Activated gamma-delta T cell treated with anti-CD3 and anti-CD28 coated beads, Interleukin-2, amount 50 U/mL, for 16 hours (primary cell): ENCODE data around the gene SKI.
"Not testable (repeated sequence)": the region's sequence is repeated elsewhere in the genome, so short reads cannot be mapped to it uniquely, and the experiment has no call there.

Experiments
- DNase-seq: peaks from one replicate; pipeline ENCODE4 v3.0.0-alpha.2; 2020; ENCODE audit warnings: low read depth

Gene SKI

DNA sequence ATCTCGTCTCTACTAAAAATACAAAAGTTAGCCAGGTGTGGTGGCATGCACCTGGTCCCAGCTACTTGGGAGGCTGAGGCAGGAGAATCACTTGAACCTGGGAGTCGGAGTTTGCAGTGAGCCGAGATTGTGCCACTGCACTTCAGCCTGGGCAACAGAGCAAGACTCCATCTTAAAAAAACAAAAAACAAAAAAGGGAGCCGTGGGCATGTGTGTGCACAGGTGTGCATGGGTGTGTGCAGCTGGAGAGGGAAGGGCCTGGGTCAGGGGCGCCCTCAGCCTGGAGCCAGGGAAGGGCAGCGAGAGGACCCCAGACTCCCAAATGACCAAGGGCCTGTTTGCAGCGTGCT is 18.9 kb downstream of the SKI start:
- not testable (repeated sequence) for DNase-seq

GRCh38 chr1:2247760-2248126 is 19.6 kb downstream of the SKI start:
- no peak for DNase-seq

DNA sequence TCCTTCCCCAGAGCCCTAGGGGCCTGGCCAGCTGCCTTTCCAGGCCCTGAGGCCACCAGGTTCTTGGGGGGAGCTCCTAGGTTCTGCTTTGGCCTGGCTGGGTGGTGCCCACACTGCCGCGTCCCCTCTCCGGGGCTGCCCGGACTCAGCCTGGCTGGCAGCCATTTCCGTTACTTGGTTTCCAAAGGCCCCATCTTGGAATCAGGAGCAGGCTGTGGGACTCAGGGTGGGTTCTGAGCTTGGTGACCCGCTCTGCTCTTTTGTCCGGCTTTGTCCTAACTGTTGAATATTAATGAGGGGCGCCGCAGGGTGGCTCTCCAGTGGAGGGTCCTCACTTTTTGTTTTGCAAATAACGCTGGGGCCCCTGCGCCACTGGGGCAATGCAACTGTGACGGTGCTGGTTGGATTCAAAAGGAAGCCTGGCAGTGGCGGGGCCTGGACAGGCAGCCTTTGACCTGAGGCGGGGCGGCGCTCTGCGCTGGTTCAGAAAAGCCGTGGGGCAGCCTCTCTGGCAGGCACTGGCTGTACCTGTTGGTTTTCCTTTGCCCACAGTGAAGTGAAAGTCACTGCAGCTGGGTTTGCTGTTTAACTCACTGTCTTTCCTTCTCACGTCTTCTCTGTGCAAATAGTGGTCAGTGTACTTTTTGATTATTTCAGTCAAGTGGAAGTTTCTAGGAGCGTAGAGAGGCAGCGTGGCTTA is 20.2 kb downstream of the SKI start:
- no peak for DNase-seq

GRCh38 chr1:2248854-2249558 is 20.9 kb downstream of the SKI start:
- DNase-seq, result no peak

DNA sequence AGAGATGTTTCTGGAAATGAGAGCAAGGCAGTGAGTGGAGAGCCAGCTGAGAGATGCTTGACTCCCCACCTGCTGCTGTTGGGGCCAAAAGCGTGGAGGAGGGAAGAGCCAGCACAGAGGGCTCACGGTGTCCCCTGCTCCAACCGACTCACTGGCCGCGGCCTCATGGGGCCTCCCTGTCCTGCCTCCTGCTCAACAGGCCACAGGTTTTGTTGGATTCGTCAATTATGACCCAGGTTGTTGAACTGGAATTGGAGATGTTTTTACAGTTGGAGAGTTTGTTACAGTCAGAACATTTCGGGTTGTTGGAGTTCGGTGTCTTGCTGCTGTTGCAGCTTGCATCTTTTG is 21.4 kb downstream of the SKI start:
- DNase-seq, result no peak

DNA sequence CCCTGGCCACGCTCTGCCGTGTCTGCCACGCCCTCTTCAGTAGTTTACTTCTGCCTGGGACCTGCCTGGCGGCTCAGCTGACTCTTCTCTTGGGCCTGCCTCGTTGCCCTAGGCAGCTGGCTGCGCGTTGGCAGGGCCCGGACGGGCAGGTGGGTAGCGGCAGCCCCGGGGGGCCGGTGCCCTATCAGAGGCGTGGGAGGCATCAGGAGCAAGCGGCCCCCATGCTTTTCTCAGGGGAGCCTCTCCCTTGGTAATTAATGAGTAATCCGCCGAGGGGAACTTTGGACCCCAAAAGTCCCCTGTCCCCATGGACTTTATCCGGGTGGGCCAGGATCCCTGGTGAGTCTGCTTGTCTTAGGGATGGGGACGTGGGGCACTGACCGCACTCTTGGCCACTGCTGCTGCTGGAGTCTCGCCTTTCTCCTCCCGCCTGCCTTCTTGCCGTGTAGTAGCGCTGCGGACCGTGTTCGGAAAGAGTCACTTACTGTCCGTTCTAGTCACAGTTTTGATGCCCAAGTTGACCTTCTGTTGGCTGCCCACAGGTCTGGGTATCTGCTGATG is 22.7 kb downstream of the SKI start:
- no peak for DNase-seq

- no peak for DNase-seq
These were observed 23.2 kb downstream of the SKI start for GRCh38 chr1:2251363-2251762.

DNA sequence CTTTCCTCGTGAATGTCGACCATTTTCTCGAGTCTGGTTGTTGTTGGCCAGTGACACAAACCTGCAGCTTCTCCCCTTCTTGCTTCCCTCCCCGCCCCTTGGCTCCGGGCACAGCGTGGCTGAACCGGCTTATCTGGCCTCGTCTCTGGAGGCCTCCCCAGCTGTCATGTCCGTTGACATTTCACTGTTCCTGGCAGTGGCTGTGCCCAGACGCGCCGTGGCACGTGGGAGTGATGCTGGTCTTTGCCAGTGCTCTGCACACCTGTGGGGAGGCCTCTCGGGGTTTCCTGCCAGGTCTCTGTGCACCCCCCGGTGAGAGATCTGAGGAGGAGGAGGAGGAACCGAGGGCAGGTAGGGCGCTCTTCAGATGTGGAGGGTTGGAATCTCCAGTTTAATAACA is 23.7 kb downstream of the SKI start:
- no peak for DNase-seq

GRCh38 chr1:2252423-2252822 is 24.3 kb downstream of the SKI start:
- DNase-seq, result no peak

GRCh38 chr1:2253036-2253796 is 25.1 kb downstream of the SKI start:
- no peak for DNase-seq

DNA sequence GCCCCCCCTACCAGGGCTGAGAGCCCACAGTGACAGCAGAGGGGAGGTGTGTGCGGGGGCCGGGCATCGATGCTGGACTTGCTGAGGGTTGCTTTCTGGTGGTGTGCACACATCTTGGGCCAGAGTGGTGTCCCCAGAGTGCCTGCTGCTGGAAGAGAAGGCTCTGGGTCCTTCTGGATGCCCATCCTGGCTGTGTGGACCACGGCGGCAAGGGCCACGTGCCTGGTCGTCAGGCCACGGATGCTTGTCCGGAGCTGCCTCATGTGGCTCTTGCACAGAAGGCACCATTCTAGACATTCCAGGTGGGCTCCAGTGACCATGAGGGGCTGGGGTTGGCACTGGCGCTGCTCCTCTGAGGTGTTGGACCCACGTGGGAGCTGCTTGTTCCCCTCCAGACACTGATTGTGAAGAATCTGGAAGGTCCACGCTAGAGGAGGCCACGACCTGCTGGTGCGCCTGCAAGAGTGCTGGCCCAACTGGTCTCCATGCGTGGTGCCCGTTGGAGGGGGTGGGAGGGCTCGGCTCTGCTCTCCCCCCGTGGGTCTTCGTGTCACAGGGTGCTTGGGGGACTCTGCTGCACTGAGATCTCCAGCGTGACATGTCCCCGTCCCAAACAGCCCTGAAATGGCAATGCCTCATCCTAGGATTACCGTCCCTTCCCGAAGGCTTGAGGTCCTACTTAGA is 25.8 kb downstream of the SKI start:
- no peak for DNase-seq

DNA sequence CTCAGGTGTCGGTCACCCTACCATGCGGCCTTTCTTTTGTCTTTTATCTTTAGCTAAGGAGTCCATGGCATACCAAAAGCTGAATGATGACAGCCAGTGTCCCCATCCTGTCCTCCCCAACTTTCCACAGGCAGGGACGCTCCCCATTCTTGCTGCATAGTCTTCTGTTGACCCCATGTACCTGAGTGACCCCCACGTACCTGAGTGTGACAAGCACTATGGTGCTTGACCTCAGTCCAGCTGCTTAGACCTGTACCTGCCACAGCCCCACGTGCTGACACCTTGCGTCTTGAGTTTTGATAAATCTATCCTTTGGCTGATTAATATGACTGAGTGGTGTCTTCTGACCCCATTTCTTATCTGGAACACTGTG is 26.9 kb downstream of the SKI start:
- no peak for DNase-seq

DNA sequence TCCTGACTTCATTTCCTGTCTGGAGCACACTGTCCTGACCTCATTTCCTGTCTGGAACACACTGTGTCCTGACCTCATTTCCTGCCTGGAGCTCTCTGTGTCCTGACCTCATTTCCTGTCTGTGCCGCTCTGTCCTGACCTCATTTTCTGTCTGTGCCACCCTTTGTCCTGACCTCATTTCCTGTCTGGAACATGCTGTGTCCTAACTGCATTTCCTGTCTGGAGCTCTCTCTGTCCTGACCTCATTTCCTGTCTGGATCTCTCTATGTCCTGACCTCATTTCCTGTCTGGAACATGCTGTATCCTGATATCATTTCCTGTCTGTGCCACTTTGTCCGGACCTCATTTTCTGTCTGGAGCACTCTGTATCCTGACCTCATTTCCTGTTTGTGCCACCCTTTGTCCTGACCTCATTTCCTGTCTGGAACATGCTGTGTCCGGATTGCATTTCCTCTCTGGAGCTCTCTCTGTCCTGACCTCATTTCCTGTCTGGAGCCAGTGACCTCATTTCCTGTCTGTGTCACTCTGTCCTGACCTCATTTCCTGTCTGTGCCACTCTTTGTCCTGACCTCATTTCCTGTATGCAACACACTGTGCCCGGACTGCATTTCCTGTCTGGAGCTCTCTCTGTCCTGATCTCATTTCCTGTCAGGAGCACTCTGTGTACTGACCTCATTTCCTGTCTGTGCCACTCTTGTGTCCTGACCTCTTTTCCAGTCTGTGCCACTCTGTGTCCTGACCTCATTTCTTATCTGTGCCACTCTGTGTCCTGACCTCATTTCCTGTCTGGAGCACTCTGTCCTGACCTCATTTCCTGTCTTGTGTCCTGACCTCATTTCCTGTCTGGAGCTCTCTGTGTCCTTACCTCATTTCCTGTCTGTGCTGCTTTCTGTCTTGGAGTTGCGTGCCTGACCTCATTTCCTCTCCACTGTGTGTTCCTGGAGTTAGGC is 27.6 kb downstream of the SKI start:
- peak; percentile 66 for DNase-seq

DNA sequence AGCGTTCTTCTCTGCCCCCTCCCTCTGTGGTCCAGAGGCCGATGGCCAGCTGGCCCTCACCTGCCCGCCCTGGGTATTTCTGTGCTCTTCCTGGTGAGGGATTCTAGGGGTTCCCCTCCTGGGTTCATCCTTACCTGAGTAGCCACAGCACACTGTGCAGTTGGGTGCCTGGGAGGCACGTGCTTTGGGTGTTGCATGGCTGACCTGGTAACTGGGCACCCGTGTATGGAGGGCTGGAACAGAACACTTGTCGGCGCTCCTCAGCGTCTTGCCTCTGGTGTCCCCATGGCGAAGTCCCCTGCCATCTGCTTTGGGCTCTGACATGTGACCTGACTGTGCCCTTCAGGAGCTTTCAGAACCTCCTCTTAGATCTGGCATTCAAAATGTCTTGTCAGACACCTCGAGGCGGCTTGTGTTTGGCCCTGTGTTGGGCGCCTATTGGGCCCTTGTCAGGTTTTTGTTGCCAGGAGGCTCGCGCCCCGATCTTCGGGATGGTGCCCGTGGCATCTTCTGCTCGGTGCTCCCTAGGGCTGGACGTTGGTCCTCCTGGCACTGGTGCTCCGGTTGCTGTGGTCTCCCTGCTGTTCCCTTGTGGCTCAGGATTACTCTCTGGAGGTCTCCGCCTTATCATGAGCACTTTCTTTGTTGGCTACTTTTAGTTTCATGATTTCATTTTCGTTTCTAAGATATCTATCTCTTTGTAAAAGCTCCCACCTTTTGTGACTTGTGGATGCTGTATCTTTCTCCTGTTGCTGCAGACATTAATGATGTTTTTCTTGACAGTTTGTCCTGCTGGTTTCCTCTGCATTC is 28.5 kb downstream of the SKI start:
- DNase-seq, result no peak

DNA sequence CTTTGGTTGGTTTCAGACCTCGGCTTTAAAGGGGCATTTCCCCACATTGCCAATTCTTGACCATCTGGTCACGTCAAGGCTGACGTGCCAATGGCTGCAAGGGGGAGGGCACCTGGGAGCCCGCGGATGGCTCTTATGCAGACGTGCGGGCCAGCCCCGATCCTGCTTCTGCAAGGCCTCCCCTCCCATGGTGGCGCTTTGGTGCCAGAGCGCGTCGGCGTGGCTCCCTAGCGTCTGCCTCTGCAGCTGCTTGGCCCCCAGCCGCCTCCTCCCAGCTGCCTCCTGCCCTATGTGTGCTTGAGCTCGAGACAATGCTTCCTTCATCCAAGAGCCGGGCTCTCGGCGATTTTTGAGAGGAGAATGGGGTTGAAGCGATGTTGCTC is 29.1 kb downstream of the SKI start:
- DNase-seq, result no peak

DNA sequence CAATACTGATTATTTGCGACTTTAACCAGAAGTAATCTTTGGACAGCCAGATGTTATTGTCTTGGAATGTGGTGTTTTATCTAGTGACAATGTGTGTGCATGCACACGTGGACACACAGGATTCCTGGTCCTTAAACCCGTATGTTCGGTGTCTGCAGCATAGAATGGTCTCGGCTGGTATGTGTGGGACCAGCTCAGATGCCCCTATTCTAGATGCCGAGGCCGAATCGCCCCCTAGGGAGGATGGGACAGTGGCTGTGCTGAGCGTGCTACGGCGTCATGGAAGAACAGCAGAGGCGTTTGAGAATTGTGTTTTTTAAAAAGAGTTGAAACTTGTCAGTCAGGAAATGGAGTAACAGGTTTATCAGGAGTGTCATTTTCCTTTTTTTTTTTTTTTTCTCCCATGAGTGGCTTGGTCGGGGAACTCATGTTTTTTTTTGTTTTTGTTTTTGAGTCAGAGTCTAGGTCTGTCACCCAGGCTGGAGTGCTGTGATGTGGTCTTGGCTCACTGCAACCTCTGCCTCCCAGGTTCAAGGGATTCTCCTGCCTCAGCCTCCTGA is 30.1 kb downstream of the SKI start:
- DNase-seq, result no peak

- DNase-seq, result peak; percentile 37
These were observed 30.9 kb downstream of the SKI start for GRCh38 chr1:2258996-2259395.

DNA sequence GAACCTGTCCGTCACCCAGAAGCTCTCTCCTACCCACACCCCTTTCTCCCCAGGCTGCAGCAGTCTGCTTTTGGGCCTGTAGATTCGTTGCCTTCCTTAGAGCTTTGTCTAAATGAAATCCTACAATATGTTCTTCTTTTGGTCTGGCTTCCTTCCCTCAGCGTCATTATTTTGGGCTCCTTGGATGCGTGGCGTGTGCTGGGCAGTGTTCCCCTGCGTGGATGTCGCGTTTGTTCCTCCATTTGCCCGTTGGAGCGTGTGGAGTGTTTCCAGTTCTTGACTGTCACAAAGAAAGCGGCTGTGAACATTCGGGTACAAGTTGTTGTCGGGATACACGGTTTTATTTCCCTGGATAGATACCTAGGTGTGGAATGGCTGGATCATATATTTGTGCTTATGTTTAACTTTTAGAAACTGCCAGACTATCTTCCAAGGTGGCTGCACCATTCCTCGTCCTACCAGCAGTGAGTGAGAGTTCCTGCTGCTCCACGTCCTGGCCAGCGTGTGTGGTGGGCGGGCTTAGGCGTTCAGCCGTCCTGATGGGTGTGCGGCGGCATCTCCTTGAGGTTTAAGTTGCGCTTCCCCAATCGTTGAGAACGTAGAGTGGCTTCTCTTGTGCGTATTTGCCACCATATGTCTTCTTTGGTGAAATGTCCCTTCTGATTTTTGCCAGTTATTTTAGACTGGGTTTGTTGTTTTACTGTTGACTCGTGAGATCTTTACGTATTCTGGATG is 31.7 kb downstream of the SKI start:
- no peak for DNase-seq

DNA sequence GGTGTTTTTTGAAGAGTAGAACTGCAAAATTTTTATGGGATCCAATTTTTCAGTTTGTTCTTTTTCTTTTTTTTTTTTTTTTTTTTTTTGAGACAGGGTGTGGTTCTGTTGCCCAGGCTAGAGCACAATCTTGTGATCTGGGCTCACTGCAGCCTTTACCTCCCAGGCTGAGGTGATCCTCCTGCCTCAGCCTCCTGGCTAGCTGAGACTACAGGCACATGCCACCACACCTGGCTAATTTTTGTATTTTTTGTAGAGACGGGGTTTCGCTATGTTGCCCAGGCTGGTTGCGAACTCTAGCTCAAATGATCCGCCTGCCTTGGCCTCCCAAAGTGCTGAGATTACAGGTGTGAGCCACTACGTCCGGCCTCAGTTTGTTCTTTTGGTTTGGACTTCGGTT is 32.4 kb downstream of the SKI start:
- DNase-seq, result not testable (repeated sequence)

- DNase-seq, result no peak
These were observed 32.8 kb downstream of the SKI start for GRCh38 chr1:2260917-2261316.
